GM12872 (cell line): ENCODE measurements around the gene DLEC1.

Experiments
- TF ChIP-seq, protein P1 (sequence below): IDR thresholded peaks from 3 replicates; pipeline ENCODE4 v1.5.1; 2011; ENCODE audit warnings: low read depth, mild to moderate bottlenecking, low read length, moderate library complexity; ENCODE audit not compliant: insufficient read depth

The DLEC1 gene

DNA sequence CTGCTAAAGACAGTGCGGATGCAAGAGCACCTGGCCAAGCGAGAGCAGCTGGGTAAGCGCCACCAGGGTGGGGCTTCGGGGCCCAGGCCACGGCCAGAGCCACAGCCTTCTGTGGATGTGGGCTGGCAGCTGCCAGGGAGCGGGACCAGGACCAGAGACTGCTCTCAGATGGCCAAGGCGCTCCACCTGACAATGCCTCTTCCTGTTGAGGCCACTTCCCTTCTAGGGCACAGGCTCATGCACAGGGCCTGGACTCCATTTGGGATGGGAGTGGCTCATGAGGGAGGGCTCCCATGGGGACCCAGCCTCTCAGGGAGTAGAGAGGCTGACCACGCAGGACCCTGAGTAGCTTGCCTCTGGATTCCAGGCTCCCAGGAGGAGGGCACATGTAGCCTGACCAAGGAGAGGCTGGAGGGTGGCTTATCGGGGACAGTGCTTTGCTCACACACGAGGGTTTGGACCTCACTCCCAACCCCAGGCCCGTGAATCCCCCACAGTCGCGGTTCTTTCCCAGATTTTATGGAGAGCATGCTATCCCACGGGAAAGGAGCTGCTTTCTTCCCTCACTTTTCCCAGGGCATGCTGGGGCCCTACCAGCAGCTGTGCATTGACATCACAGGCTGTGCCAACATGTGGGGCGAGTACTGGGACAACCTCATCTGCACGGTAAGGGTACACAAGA is 72.8 kb downstream of the DLEC1 start:
- TF ChIP-seq, protein P1, sequence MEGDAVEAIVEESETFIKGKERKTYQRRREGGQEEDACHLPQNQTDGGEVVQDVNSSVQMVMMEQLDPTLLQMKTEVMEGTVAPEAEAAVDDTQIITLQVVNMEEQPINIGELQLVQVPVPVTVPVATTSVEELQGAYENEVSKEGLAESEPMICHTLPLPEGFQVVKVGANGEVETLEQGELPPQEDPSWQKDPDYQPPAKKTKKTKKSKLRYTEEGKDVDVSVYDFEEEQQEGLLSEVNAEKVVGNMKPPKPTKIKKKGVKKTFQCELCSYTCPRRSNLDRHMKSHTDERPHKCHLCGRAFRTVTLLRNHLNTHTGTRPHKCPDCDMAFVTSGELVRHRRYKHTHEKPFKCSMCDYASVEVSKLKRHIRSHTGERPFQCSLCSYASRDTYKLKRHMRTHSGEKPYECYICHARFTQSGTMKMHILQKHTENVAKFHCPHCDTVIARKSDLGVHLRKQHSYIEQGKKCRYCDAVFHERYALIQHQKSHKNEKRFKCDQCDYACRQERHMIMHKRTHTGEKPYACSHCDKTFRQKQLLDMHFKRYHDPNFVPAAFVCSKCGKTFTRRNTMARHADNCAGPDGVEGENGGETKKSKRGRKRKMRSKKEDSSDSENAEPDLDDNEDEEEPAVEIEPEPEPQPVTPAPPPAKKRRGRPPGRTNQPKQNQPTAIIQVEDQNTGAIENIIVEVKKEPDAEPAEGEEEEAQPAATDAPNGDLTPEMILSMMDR: no peak

DNA sequence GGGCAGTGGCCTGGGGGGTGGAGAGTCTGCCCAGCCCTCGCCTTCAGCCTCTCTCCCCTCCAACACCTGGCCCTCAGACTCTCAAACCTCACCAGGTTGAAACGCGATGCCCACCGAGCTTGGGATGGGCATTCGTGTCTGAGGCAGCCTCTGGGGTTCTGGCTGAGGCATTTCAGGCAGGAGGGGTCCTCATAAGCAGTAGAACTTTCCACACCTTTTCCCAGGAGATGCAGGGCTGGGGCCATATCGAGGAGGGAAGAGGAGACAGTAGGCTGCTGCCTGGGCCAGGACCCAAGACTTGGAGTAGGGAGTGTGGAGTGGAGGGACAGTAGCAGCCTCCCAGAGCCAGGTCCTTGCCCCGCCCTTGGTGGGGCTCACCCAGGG is 73.4 kb downstream of the DLEC1 start:
- TF ChIP-seq, protein P1: no peak

DNA sequence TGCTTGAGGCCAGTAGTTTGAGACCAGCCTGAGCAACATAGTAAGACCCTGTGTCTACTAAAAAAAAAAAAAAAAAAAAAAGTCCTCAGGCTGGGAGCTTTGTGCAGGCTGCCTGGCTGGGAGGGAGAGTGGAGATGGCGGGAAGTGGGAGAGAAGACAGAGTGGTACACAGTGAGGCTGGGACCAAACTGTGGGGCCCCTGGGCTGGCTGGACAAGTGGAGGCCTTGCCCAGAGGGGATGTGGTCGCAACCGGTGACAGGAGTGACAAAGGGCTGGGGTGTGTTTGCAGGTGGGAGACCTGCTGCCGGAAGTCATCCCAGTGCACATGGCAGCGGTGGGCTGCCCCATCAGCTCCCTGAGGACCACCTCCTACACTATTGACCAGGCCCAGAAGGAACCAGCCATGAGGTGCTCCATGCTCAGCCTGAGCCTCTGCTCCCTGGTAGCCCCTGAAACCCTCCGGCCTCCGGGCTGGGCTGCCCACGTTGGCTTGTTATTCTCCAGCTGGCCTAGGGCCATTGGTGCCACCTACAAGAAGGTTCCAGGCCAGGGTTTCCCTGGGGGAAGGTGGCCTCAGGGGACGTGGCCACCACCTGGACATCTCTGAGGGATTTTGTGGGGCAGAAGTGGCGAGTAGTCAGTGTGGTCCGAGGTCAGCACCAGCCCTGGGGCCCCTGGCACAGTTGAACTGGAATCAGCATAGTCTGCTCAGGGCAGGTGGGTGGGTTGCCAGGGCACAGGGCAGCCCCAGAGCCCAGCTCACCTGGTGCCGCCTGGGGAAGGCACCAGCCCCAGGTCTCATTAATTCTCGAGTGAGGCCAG is 75.3 kb downstream of the DLEC1 start:
- TF ChIP-seq, protein P1: no peak

DNA sequence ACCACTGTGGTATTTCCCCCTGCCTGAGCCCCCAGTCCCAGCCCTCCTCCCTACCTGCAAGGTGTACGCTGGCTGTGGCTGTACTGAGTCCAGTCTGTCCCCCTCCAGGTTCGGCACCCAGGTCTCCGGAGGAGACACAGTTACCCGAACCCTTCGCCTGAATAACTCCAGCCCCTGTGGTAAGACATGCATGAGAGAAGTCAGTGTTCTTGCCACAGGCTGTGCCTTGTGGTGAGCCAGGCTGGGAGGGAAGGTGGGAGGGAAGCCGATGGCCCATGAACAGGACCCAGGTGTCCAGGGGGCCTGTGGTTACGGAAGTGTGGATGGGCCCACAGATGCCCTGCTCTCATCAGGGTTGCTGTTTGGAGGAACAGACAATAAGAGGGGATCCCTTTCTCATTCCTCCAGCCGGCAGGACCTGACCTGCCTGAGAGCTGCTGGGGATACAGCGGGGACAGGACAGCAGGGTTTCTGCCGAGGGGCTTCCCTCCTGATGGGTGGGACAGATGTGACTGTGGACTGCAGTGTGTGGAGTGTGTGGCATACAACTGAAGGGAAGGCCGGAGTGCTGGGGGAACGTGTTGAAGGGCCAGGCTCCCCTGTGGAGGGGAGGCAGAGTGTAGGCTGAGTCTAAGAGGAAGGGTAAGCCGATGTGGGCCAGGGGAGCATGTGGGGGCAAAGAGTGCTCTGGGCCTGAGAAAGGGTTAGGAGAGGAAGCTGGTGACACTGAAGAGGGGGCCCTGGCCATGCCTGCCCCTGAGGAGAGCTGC is 76.1 kb downstream of the DLEC1 start:
- TF ChIP-seq, protein P1: no peak

DNA sequence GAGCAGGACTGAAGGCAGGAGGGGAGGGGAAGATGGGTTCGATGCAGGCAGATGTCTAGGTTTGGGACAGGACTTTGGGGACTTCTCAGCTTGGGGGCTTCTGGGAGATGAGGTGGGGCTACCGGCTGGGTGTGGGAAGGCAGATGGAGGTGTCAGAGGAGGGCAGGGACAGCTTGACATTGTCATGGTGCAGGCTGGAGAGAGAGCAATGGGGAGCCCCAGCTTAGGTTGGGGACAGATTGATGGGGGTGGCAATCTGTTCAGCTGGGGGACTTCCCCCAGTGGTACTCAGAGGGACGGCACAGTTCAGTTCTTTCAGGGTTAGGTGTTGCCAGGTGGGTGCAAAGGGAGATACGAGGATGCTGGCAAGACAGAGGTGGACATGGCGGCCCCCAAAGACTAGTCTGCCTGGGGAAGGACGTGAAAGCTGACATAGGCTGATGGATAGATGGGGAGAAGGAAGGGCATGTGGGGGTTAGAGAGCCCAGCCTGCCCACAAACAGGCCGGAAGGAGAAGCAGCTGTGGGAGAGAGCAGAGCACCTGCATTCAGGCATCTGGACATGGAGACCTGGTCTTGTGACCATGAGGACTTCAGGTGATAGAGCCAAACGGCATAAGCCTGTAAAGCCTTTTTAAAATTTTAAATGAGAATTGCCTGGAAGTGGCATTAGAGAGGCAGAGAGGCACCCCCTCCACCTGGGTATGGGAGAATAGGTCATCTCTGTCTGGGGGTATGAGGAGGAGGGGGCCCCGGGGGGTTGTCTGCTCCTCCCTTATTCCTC is 76.8 kb downstream of the DLEC1 start:
- TF ChIP-seq, protein P1: no peak

DNA sequence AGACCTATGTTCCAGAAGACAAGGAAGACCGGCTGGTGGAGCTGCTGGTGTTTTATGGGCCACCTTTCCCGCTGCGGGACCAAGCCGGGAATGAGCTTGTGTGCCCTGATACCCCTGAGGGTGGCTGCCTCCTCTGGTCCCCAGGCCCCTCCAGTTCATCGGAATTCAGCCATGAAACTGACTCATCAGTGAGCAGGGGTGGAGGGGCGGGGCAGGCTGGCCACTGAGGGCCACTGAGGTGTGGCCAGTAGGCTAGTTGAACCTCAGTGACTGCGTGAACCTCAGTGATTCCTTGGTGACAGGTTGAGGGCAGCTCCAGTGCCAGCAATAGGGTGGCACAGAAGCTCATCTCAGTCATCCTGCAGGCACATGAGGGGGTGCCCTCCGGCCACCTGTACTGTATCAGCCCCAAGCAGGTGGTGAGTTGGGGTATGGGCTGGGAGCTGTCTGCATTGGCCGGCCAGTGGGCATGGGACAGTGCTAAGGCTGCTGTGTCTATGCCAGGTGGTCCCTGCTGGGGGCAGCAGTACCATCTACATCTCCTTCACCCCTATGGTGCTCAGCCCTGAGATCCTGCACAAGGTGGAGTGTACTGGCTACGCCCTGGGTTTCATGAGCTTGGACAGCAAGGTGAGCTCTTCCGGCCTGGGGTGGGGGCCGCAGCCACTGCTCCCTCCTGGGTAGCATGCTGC is 77.6 kb downstream of the DLEC1 start:
- TF ChIP-seq, protein P1: no peak
